HG02981 (cell line): ENCODE measurements around the gene DIPK1C.
"Not testable (repeated sequence)": the region's sequence is repeated elsewhere in the genome, so short reads cannot be mapped to it uniquely, and the experiment has no call there.

Experiments used
- ATAC-seq: cut with Tn5 transposase; IDR thresholded peaks from one replicate; pipeline ENCODE4 v1.9.1; 2021; ENCODE audit warnings: mild to moderate bottlenecking, moderate library complexity; ENCODE audit not compliant: unreplicated experiment

The DIPK1C gene

GRCh38 chr18:74457043-74457724 lies at the start of gene DIPK1C:
Gene DIPK1C, minus strand, starts transcription at chr18:74457308. Its CDS starts 49 bp downstream, at chr18:74457259.
- no peak for ATAC-seq

GRCh38 chr18:74506448-74507084 lies 49.5 kb upstream of the DIPK1C start:
- no peak for ATAC-seq

- ATAC-seq: no peak
These were observed 48.7 kb upstream of the DIPK1C start for GRCh38 chr18:74505776-74506175.

- ATAC-seq: no peak
These were observed 46.0 kb upstream of the DIPK1C start for GRCh38 chr18:74503137-74503536.

GRCh38 chr18:74501386-74501785 lies 44.3 kb upstream of the DIPK1C start:
- no peak for ATAC-seq

GRCh38 chr18:74500774-74501173 lies 43.7 kb upstream of the DIPK1C start:
- ATAC-seq: not testable (repeated sequence)

GRCh38 chr18:74500372-74500771 lies 43.3 kb upstream of the DIPK1C start:
- no peak for ATAC-seq

GRCh38 chr18:74499633-74500032 lies 42.5 kb upstream of the DIPK1C start:
- ATAC-seq: peak; percentile 39

- peak; percentile 32 for ATAC-seq
These were observed 41.9 kb upstream of the DIPK1C start for GRCh38 chr18:74498712-74499627.

- ATAC-seq: no peak
These were observed 40.7 kb upstream of the DIPK1C start for GRCh38 chr18:74497778-74498177.

GRCh38 chr18:74497324-74497676 lies 40.2 kb upstream of the DIPK1C start:
- ATAC-seq: no peak

GRCh38 chr18:74496508-74497323 lies 39.6 kb upstream of the DIPK1C start:
- peak; percentile 24 for ATAC-seq

- peak; percentile 68 for ATAC-seq
These were observed 38.7 kb upstream of the DIPK1C start, which contains the start of gene CNDP2 for GRCh38 chr18:74495581-74496507. Gene CNDP2, plus strand, starts transcription at chr18:74496363. Its CDS starts 3,611 bp downstream, at chr18:74499974.

GRCh38 chr18:74494514-74494913 lies 37.4 kb upstream of the DIPK1C start:
- ATAC-seq: no peak

GRCh38 chr18:74493689-74494088 lies 36.6 kb upstream of the DIPK1C start:
- peak; percentile 30 for ATAC-seq

GRCh38 chr18:74492259-74492658 lies 35.2 kb upstream of the DIPK1C start:
- ATAC-seq: no peak

GRCh38 chr18:74489676-74490075 lies 32.6 kb upstream of the DIPK1C start:
- ATAC-seq: no peak

- no peak for ATAC-seq
These were observed 31.8 kb upstream of the DIPK1C start for GRCh38 chr18:74488864-74489263.

GRCh38 chr18:74488354-74488753 lies 31.2 kb upstream of the DIPK1C start:
- no peak for ATAC-seq
